HepG2 (cell line): ENCODE results near the gene POU6F1. TPM values are rescaled to one million over a fixed set of nuclear protein-coding genes. Genes with fewer than 3 reads are reported as not detected.

Experiments used
- ARNT ChIP-seq: fragments of 450-650 bp; IDR thresholded peaks from 2 replicates; pipeline ENCODE4 v1.6.1; 2017
- ATF7 ChIP-seq, 2 experiments: fragments of 450-650 bp in 1 of 2; sonication (generic) in 1 of 2; formaldehyde crosslinking in 1 of 2; IDR thresholded peaks; 2 replicates each; pipeline versions ENCODE4 v1.4.0 to v1.6.1; 2016 to 2020; ENCODE audit warnings: antibody characterized with exemption in 1 of 2, mild to moderate bottlenecking in 1 of 2, missing genetic modification reagents in 1 of 2
- ATF7-NPFF ChIP-seq: sonication (generic); formaldehyde crosslinking; IDR thresholded peaks from 2 replicates; pipeline ENCODE4 v1.8.1; 2023; ENCODE audit warnings: mild to moderate bottlenecking, low read depth, missing genetic modification reagents, moderate library complexity
- EZH2 ChIP-seq: conservative IDR thresholded peaks from 2 replicates; pipeline ENCODE4 v1.6.1; 2012; ENCODE audit warnings: mild to moderate bottlenecking, low read depth, low read length, moderate library complexity
- HMG20B ChIP-seq: conservative IDR thresholded peaks from 2 replicates; pipeline ENCODE4 v1.6.1; 2016; ENCODE audit warnings: missing genetic modification reagents, missing compliant biosample characterization
- HOXA9 ChIP-seq: sonication (generic); formaldehyde crosslinking; IDR thresholded peaks from 2 replicates; pipeline ENCODE4 v1.8.1; 2022; ENCODE audit warnings: missing genetic modification reagents, mild to moderate bottlenecking, moderate library complexity, borderline replicate concordance
- IRF1 ChIP-seq: sonication (generic); formaldehyde crosslinking; IDR thresholded peaks from 2 replicates; pipeline ENCODE4 v1.4.0; 2020; ENCODE audit warnings: low read depth, mild to moderate bottlenecking, missing genetic modification reagents
- NBN ChIP-seq: fragments of 450-650 bp; conservative IDR thresholded peaks from 2 replicates; pipeline ENCODE4 v1.6.1; 2017
- NR2F1 ChIP-seq, 2 experiments: fragments of 450-650 bp in 1 of 2; formaldehyde crosslinking in 1 of 2; IDR thresholded peaks; 2 replicates each; pipeline versions ENCODE4 v1.5.0 to v1.6.1; 2016 to 2020; ENCODE audit warnings: mild to moderate bottlenecking in 1 of 2, missing compliant biosample characterization in 1 of 2, missing genetic modification reagents in 1 of 2, moderate library complexity in 1 of 2
- PHF20 ChIP-seq: sonication (generic); formaldehyde crosslinking; IDR thresholded peaks from 2 replicates; pipeline ENCODE4 v1.5.0; 2020; ENCODE audit warnings: mild to moderate bottlenecking, missing genetic modification reagents
- SALL1 ChIP-seq: sonication (generic); formaldehyde crosslinking; IDR thresholded peaks from 2 replicates; pipeline ENCODE4 v1.8.0; 2022; ENCODE audit warnings: mild to moderate bottlenecking, missing genetic modification reagents
- SPEN ChIP-seq: sonication (generic); formaldehyde crosslinking; IDR thresholded peaks from 2 replicates; pipeline ENCODE4 v1.5.1; 2020; ENCODE audit warnings: low read depth, mild to moderate bottlenecking, missing genetic modification reagents
- TCF7L2 ChIP-seq: IDR thresholded peaks from 2 replicates; pipeline ENCODE4 v1.6.1; 2011; ENCODE audit warnings: mild to moderate bottlenecking, low read depth, low read length, moderate library complexity
- TOE1 ChIP-seq: sonication (generic); formaldehyde crosslinking; IDR thresholded peaks from 2 replicates; pipeline ENCODE4 v1.4.0; 2020; ENCODE audit warnings: mild to moderate bottlenecking, missing genetic modification reagents
- ZBTB33 ChIP-seq: sonication (generic); formaldehyde crosslinking; IDR thresholded peaks from 2 replicates; pipeline ENCODE4 v1.4.0; 2020; ENCODE audit warnings: missing genetic modification reagents
- ZNF10 ChIP-seq: sonication (generic); formaldehyde crosslinking; IDR thresholded peaks from 2 replicates; pipeline ENCODE4 v1.4.0; 2020; ENCODE audit warnings: mild to moderate bottlenecking, low read depth, missing genetic modification reagents, borderline replicate concordance
- ZNF138 ChIP-seq: sonication (generic); formaldehyde crosslinking; IDR thresholded peaks from 2 replicates; pipeline ENCODE4 v1.5.0; 2020; ENCODE audit warnings: mild to moderate bottlenecking, low read depth, missing genetic modification reagents
- ZNF225 ChIP-seq: sonication (generic); formaldehyde crosslinking; IDR thresholded peaks from 2 replicates; pipeline ENCODE4 v1.4.0; 2020; ENCODE audit warnings: mild to moderate bottlenecking, missing genetic modification reagents
- ZNF256 ChIP-seq: sonication (generic); formaldehyde crosslinking; conservative IDR thresholded peaks from 2 replicates; pipeline ENCODE4 v1.4.0; 2020; ENCODE audit warnings: missing genetic modification reagents
- ZNF7 ChIP-seq: IDR thresholded peaks from 2 replicates; pipeline ENCODE4 v1.6.1; 2016; ENCODE audit warnings: missing biosample characterization, missing genetic modification reagents
- polyA plus RNA-seq, 8 experiments: library from polyadenylated mRNA; depleted of rRNA in 3 of 8; stranded (reverse) in 7 of 8; unstranded in 1 of 8; fragments of >200 nt; fragmentation: Illumina TruSeq in 4 of 8; extraction: Trizol in 4 of 8; gene quantifications; 2 replicates each; pipeline versions ENCODE4 v1.2.1 to v1.2.3, GENCODE V29; 2011 to 2016; ENCODE audit warnings: low read depth in 4 of 8, missing spikeins in 1 of 8, mixed read lengths in 1 of 8; ENCODE audit not compliant: insufficient read depth in 1 of 8
- total RNA-seq, 5 experiments: library from RNA; depleted of rRNA; stranded (reverse); fragments of >200 nt; fragmentation: Illumina TruSeq; extraction: Trizol; gene quantifications; 2 replicates each; pipeline ENCODE4 v1.2.3, GENCODE V29; 2016; ENCODE audit warnings: low read depth in 1 of 5
- TF ChIP-seq, protein P1 (sequence below): sonication (generic); formaldehyde crosslinking; IDR thresholded peaks from 2 replicates; pipeline ENCODE4 v1.5.0; 2020; ENCODE audit warnings: mild to moderate bottlenecking, low read depth, missing genetic modification reagents, borderline replicate concordance
- TF ChIP-seq, protein P2 (sequence below): sonication (generic); formaldehyde crosslinking; IDR thresholded peaks from 2 replicates; pipeline ENCODE4 v1.8.0; 2022; ENCODE audit warnings: missing genetic modification reagents, mild to moderate bottlenecking, borderline replicate concordance
- TF ChIP-seq, protein P3 (sequence below): fragments of 450-650 bp; IDR thresholded peaks from 2 replicates; pipeline ENCODE4 v1.6.1; 2016

The POU6F1 gene
- total and polyA plus RNA-seq, 2 of the 13 experiments (the other 11 are each of a cell fraction or from before 2014, with no cell fraction given) = 0.48 to 0.51 TPM

GRCh38 chr12:51172515-51173431, 45.1 kb downstream of the POU6F1 start, which contains the start of gene TFCP2 (continued):
- TF ChIP-seq ZNF225 (CRISPR knock-in tag) (peak; percentile 30; the same call in 1 of the 2 replicates), ZNF7 (CRISPR knock-in tag) (peak; percentile 54), ATF7 (IDR thresholded peaks at IDR 0.05) (peak; percentile 99), ATF7 (CRISPR knock-in tag; IDR thresholded peaks at IDR 0.05) (peak; percentile 86; the same call in 1 of the 2 replicates), TCF7L2 (no peak), ZBTB33 (CRISPR knock-in tag) (no peak), ZNF10 (CRISPR knock-in tag) (no peak), ARNT (no peak), NBN (no peak), IRF1 (CRISPR knock-in tag) (no peak), ZNF256 (peak; percentile 24; the same call in 1 of the 2 replicates), SPEN (CRISPR knock-in tag) (peak; percentile 73), EZH2 (no peak), PHF20 (CRISPR knock-in tag) (peak; percentile 88), HMG20B (no peak; the same call in 1 of the 2 replicates), ZNF138 (0 out of 2 replicates have a peak, but pooled peaks have one; percentile 60), ATF7-NPFF (CRISPR knock-in tag) (no peak; the same call in 1 of the 2 replicates), TOE1 (CRISPR knock-in tag) (0 out of 2 replicates have a peak, but pooled peaks have one; percentile 64), HOXA9 (CRISPR knock-in tag) (no peak), SALL1 (CRISPR knock-in tag) (peak; percentile 56; the same call in 1 of the 2 replicates), NR2F1 (CRISPR knock-in tag; IDR thresholded peaks at IDR 0.05) (no peak)
- TF ChIP-seq, protein P1, sequence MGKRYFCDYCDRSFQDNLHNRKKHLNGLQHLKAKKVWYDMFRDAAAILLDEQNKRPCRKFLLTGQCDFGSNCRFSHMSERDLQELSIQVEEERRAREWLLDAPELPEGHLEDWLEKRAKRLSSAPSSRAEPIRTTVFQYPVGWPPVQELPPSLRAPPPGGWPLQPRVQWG (CRISPR knock-in tag) = no peak
- TF ChIP-seq, protein P2, sequence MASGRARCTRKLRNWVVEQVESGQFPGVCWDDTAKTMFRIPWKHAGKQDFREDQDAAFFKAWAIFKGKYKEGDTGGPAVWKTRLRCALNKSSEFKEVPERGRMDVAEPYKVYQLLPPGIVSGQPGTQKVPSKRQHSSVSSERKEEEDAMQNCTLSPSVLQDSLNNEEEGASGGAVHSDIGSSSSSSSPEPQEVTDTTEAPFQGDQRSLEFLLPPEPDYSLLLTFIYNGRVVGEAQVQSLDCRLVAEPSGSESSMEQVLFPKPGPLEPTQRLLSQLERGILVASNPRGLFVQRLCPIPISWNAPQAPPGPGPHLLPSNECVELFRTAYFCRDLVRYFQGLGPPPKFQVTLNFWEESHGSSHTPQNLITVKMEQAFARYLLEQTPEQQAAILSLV = no peak
- TF ChIP-seq, protein P3, sequence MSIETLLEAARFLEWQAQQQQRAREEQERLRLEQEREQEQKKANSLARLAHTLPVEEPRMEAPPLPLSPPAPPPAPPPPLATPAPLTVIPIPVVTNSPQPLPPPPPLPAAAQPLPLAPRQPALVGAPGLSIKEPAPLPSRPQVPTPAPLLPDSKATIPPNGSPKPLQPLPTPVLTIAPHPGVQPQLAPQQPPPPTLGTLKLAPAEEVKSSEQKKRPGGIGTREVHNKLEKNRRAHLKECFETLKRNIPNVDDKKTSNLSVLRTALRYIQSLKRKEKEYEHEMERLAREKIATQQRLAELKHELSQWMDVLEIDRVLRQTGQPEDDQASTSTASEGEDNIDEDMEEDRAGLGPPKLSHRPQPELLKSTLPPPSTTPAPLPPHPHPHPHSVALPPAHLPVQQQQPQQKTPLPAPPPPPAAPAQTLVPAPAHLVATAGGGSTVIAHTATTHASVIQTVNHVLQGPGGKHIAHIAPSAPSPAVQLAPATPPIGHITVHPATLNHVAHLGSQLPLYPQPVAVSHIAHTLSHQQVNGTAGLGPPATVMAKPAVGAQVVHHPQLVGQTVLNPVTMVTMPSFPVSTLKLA = 0 out of 2 replicates have a peak, but pooled peaks have one; percentile 37
